T-helper 2 cell treated with Interferon-gamma antibody and Interleukin-4, amounts not matched to agents 5 μg/mL and 100 μg/mL, for 36 hours (primary cell): ENCODE results near the gene HBG1.

ENCODE experiments used
- DNase-seq: peaks from one replicate; pipeline ENCODE4 v3.0.0; 2021; ENCODE audit warnings: low spot score
- H3K27ac Mint-ChIP-seq: one replicate; pipeline ENCODE4 v1.8.0; 2021; ENCODE audit warnings: mild to moderate bottlenecking, mixed read lengths
- H3K27me3 Mint-ChIP-seq: one replicate; pipeline ENCODE4 v1.8.0; 2021; ENCODE audit warnings: low read depth, mixed read lengths
- H3K36me3 Mint-ChIP-seq: one replicate; pipeline ENCODE4 v1.8.0; 2021; ENCODE audit warnings: low read depth, mixed read lengths
- H3K4me1 Mint-ChIP-seq: one replicate; pipeline ENCODE4 v1.8.0; 2021; ENCODE audit warnings: low read depth, mixed read lengths
- H3K4me3 Mint-ChIP-seq: one replicate; pipeline ENCODE4 v1.8.0; 2022; ENCODE audit warnings: mild to moderate bottlenecking, moderate library complexity, mixed read lengths
- H3K9me3 Mint-ChIP-seq: one replicate; pipeline ENCODE4 v1.8.0; 2021; ENCODE audit warnings: mixed read lengths

The HBG1 gene

DNA sequence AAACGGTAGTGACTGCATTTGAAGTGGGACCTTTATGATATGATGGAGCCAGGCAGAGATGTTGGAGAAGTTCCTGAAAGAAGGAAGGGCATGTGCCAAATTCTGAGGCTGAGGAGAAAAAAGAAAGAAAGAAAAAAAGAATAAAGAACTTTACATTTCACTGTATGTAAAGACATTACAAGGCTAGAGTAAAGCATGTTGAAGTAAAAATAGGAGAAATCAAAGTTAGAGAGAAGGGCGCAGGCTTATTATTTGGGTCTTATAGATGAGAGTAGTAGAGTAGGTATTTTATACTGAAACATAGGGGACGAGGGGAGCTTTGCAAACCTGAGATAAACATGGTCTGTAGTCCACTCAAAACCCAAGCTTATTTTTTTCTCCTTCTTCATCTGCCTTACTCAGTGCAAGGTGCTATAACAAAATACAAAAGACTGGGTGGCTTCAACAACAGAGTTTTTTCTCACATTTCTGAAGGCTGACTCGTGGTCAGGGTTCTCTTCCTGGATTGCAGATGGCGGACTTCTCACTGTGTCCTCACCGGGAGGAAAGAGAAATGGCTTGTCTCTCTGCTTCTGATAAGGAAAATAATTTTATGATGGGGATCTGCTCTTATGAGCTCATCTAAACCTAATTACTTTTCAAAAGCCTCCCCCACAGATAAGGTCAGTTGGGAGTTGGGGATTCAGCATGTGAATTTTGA lies 2.7 kb downstream of the HBG1 start:
- H3K27me3 Mint-ChIP-seq, result peaks cover 3% of the 10 kb centered on the region
- no peak overlapping the region for H3K27ac Mint-ChIP-seq
- no peak overlapping the region for H3K4me3 Mint-ChIP-seq
- DNase-seq, result no peak
- H3K4me1 Mint-ChIP-seq, result no peaks in the 10 kb centered on the region
- H3K36me3 Mint-ChIP-seq, result no peaks in the 10 kb centered on the region
- H3K9me3 Mint-ChIP-seq, result no peaks in the 10 kb centered on the region

DNA sequence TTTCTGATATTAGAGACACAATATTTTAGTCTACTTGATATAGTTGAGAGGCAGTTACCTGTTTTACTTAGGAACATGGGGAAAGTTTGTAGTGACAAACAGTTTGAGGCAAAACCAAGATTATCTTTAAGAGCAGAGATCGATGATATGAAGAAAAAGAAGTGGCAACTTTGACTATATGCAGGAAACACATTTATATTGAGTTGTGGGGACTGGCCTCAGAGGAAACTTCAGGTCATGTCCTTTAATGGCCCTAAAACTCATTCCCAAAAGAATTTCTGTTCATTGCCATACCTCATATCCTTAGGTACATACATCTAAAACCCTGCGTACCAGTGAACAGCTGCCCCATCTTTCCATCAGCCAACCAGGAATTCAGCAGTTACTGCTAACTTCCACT lies 4.5 kb downstream of the HBG1 start:
- DNase-seq, result no peak
- H3K4me1 Mint-ChIP-seq, result no peaks in the 10 kb centered on the region
- peaks cover 3% of the 10 kb centered on the region for H3K27me3 Mint-ChIP-seq
- H3K36me3 Mint-ChIP-seq, result no peaks in the 10 kb centered on the region
- no peak overlapping the region for H3K27ac Mint-ChIP-seq
- H3K9me3 Mint-ChIP-seq, result no peaks in the 10 kb centered on the region
- H3K4me3 Mint-ChIP-seq, result no peak overlapping the region

DNA sequence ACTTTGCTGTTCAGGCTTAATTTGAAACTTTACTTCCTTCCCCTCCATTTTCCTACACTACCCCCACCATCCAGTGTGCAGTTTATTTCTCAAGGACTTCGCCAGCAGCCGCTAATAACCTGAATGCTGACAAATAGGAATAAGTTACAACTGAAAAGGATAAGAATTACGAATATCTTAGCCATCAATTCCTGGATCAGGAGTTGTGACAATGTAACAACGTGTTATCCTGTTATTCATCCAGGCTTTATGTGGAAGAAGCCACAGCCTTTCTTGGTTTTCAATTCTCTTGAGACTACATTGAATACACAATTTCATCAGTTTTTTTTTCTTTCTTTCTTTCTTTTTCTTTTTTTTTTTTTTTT lies 5.9 kb downstream of the HBG1 start:
- H3K27me3 Mint-ChIP-seq, result peaks cover 5% of the 10 kb centered on the region
- no peaks in the 10 kb centered on the region for H3K36me3 Mint-ChIP-seq
- H3K4me1 Mint-ChIP-seq, result no peaks in the 10 kb centered on the region
- no peak for DNase-seq
- H3K9me3 Mint-ChIP-seq, result no peaks in the 10 kb centered on the region
- no peak overlapping the region for H3K27ac Mint-ChIP-seq
- no peak overlapping the region for H3K4me3 Mint-ChIP-seq

DNA sequence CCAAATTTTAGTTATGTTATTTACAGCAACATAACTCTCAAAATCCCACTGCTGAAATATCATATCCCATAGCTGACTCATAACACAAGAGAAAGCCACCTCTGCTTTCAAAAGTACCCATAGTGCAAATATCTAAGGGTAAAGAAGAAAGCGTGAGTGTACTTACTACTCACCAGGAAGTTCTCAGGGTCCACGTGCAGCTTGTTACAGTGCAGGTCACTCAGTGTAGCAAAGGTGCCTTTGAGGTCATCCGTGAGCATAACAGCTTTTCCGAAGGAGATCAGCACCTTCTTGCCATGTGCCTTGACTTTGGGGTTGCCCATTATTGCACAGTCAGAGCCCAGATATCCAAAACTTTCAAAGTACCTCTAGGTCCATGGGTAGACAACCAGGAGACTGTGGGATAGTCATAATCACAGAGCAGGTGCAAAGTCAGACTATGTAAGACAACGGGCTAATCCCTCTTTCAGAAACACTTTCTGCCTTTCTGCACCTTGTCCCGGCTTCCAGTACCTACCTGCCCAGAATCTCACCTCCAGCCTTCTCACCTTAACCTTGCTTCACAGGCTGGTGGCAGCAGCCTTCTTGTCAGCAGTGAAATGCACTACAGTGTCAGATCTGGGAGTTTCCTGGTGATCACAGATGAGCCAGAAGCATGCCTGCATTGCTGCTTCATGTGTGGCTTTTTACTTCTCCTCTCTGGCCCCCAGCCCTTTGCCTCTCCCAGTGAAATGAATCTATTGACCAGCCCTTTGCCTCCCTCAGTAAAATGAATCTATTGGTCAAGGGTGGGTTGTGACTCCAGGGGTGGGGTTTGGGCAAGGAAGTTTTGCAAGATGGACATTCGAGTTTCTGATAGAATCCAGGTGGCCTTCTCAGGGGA lies 6.5 kb downstream of the HBG1 start:
- Mint-ChIP-seq H3K9me3 (no peaks in the 10 kb centered on the region), H3K4me1 (no peaks in the 10 kb centered on the region), H3K27me3 (peaks cover 9% of the 10 kb centered on the region), H3K4me3 (no peak overlapping the region), H3K27ac (no peak overlapping the region), H3K36me3 (no peaks in the 10 kb centered on the region)
- DNase-seq, result no peak

DNA sequence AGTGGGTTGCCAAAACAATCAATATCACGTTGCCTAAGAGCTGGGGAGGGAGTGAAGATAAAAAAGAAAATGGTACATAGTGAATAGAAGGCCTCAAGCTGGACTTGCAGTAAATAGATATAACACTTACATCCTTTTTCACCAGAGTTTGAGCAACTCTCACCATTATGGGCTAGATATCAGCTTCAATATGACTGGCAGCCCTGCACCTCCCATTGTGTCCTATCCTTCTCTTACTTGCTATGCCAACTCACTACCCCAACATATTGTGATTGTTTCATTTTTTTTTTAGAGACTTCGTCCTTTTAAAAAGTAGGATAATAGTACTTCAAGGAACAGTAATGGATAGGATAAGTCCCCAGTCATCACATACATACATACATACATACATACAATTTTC lies 7.4 kb downstream of the HBG1 start:
- Mint-ChIP-seq H3K4me3 (no peak overlapping the region), H3K36me3 (no peaks in the 10 kb centered on the region), H3K4me1 (no peaks in the 10 kb centered on the region), H3K9me3 (no peaks in the 10 kb centered on the region), H3K27me3 (peaks cover 11% of the 10 kb centered on the region), H3K27ac (no peak overlapping the region)
- DNase-seq, result no peak

DNA sequence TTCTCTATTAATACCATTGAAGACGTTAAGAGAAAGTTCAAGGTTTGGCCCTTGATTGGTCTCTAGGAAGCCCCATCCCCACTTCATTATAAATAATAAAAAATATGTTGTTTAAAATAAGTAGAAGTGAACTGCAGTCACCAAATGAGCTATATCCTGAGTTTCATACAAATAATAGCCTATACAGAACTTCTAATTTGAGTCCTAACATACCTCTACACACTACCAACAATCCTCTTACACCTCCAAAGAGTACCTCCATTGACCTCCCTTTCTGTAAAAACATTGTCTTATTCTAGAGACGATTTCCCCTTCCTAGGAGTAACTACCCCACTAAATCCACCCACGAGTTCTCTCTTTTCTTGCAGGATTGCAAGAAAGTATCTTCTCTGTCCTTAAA lies 8.2 kb downstream of the HBG1 start:
- H3K27me3 Mint-ChIP-seq, result peaks cover 15% of the 10 kb centered on the region
- H3K4me3 Mint-ChIP-seq, result no peak overlapping the region
- no peak for DNase-seq
- H3K36me3 Mint-ChIP-seq, result no peaks in the 10 kb centered on the region
- no peak overlapping the region for H3K27ac Mint-ChIP-seq
- no peaks in the 10 kb centered on the region for H3K4me1 Mint-ChIP-seq
- no peaks in the 10 kb centered on the region for H3K9me3 Mint-ChIP-seq

DNA sequence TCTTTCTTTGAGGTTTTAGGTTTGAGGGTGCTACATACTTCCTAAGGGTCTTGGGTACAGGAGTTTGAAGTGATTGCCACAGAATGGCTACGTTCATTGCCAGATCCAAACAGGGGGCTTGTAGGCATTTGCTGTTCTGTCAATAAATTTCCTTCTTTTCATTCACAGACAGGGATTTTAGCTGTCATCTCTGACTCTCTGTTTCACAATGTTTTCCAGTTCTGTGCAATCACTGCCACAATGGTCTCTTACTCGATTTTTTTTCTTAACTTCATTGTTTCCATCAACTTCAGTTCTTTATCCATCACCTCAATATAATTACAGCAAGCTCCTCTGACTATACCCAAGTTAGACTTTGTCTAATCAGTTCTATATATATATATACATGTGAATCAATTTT lies 9.2 kb downstream of the HBG1 start:
- H3K27ac Mint-ChIP-seq, result no peak overlapping the region
- H3K4me3 Mint-ChIP-seq, result no peak overlapping the region
- peaks cover under 1% of the 10 kb centered on the region for H3K4me1 Mint-ChIP-seq
- no peak for DNase-seq
- no peaks in the 10 kb centered on the region for H3K36me3 Mint-ChIP-seq
- H3K27me3 Mint-ChIP-seq, result peaks cover 21% of the 10 kb centered on the region
- no peaks in the 10 kb centered on the region for H3K9me3 Mint-ChIP-seq

DNA sequence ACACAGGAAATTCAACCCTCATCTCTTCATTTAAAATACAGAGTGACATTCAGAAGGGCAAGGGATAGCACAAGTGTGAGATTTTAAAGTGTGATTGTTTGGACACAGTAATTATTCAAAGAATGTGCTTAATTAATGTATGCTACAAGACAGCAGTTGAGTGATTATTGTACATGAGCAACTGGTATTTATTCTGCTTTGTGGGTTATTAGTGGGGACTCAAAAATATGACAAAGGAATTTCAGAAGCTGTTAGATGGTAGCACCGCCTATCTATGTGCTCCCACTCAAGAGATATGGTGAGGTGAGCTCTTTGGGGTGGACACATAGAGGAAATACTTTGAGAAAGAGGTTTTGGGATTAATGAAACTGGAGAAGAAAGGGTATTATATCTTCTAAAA lies 9.6 kb downstream of the HBG1 start:
- peaks cover 4% of the 10 kb centered on the region for H3K4me1 Mint-ChIP-seq
- DNase-seq, result no peak
- no peak overlapping the region for H3K27ac Mint-ChIP-seq
- peaks cover 24% of the 10 kb centered on the region for H3K27me3 Mint-ChIP-seq
- no peak overlapping the region for H3K4me3 Mint-ChIP-seq
- H3K36me3 Mint-ChIP-seq, result no peaks in the 10 kb centered on the region
- no peaks in the 10 kb centered on the region for H3K9me3 Mint-ChIP-seq

DNA sequence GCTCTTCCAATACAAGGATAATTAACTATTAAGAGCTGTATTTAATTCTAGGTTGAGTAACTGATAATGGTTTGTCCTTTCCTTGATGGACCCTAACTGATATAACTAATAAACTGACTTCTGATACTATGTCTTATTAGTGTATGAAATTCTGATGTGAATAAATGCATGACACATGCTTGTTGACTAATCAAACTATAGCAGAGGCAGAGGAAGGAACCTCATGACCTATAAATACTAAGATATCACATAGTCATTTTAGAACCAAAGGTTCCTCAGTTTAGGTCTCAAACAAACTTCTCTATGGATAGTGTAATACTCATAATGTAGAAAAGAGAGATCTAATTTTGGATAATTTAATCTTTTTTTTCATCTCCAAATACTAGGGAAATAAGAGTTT lies 10.6 kb downstream of the HBG1 start:
- peaks cover 21% of the 10 kb centered on the region for H3K27me3 Mint-ChIP-seq
- H3K36me3 Mint-ChIP-seq, result no peaks in the 10 kb centered on the region
- H3K9me3 Mint-ChIP-seq, result no peaks in the 10 kb centered on the region
- no peak overlapping the region for H3K4me3 Mint-ChIP-seq
- peaks cover 10% of the 10 kb centered on the region for H3K4me1 Mint-ChIP-seq
- DNase-seq, result no peak
- no peak overlapping the region for H3K27ac Mint-ChIP-seq

DNA sequence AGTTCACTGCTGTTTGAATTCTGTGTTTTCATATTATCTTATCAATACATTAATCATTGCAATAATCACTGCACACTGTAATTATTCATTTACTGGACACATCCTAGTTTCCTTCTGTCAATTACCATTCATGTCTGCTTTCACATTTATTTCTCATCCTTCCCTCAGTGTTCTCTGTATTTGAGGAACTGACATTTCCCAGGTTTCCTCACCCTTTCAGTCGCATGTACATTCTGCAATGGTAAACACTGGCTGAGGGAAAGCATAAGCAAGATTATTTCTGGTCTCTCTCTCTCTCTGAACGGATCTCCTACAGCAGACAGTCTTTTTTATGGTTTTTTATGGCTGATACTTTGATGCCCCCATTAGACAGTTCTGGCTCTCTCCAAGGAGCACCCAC lies 11.2 kb downstream of the HBG1 start:
- Mint-ChIP-seq H3K27me3 (peaks cover 22% of the 10 kb centered on the region), H3K4me1 (peaks cover 13% of the 10 kb centered on the region), H3K9me3 (no peaks in the 10 kb centered on the region), H3K27ac (no peak overlapping the region), H3K36me3 (no peaks in the 10 kb centered on the region), H3K4me3 (no peak overlapping the region)
- DNase-seq, result no peak

DNA sequence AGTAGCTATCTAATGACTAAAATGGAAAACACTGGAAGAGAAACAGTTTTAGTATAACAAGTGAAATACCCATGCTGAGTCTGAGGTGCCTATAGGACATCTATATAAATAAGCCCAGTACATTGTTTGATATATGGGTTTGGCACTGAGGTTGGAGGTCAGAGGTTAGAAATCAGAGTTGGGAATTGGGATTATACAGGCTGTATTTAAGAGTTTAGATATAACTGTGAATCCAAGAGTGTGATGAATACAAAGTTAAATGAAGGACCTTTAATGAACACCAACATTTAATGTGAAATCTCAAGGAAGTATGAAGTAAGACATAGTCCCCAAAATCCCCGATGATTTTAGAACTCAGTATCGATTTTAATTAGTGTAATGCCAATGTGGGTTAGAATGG lies 12.2 kb downstream of the HBG1 start:
- Mint-ChIP-seq H3K27ac (no peak overlapping the region), H3K36me3 (no peaks in the 10 kb centered on the region), H3K27me3 (peaks cover 24% of the 10 kb centered on the region), H3K4me1 (peaks cover 13% of the 10 kb centered on the region), H3K4me3 (no peak overlapping the region), H3K9me3 (no peaks in the 10 kb centered on the region)
- no peak for DNase-seq

DNA sequence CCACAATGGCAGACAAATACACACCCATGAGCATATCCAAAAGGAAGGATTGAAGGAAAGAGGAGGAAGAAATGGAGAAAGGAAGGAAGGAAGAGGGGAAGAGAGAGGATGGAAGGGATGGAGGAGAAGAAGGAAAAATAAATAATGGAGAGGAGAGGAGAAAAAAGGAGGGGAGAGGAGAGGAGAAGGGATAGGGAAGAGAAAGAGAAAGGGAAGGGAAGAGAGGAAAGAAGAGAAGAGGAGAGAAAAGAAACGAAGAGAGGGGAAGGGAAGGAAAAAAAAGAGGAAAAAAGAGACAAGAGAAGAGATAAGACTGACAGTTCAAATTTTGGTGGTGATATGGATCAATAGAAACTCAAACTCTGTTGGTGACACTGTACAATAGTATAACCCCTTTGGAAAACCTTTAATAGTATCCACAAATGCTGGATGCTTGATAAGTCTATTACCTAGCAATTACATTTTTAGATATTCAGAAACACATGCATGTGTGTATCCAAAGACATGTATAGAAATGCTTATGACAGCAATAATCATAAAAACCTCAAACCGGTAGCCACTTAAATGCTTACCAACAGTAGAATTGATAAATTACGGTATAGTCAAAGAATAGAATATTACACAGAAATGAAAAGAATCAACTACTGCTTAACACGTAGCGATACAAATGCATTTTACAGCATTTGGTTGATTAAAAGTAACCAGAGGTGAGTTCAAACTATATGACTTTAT lies 14.1 kb downstream of the HBG1 start:
- no peaks in the 10 kb centered on the region for H3K9me3 Mint-ChIP-seq

DNA sequence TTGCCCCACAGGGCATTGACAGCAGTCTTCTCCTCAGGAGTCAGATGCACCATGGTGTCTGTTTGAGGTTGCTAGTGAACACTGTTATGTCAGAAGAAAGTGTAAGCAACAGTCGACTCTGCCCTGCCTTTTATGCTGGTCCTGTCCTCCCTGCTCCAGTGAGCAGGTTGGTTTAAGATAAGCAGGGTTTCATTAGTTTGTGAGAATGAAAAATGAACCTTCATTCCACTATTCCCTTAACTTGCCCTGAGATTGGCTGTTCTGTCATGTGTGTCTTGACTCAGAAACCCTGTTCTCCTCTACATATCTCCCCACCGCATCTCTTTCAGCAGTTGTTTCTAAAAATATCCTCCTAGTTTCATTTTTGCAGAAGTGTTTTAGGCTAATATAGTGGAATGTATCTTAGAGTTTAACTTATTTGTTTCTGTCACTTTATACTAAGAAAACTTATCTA lies 15.2 kb downstream of the HBG1 start, which contains the start of gene HBD:
Gene HBD, minus strand, starts transcription at position 103 of the 454 bp plus-strand sequence. Its CDS starts 50 bp downstream, at position 53.
- peaks cover 21% of the 10 kb centered on the region for H3K27me3 Mint-ChIP-seq
- DNase-seq, result peak; percentile 5
- H3K36me3 Mint-ChIP-seq, result no peaks in the 10 kb centered on the region
- no peaks in the 10 kb centered on the region for H3K9me3 Mint-ChIP-seq
- peaks cover 13% of the 10 kb centered on the region for H3K4me1 Mint-ChIP-seq
- H3K27ac Mint-ChIP-seq, result peak within 1 kb of the TSS; percentile 17
- peak within 1 kb of the TSS; percentile 58 for H3K4me3 Mint-ChIP-seq

More for the DNA sequence above, 14.1 kb downstream of the HBG1 start:
- no peak overlapping the region for H3K27ac Mint-ChIP-seq
- H3K4me3 Mint-ChIP-seq, result no peak overlapping the region
- H3K27me3 Mint-ChIP-seq, result peaks cover 24% of the 10 kb centered on the region
- H3K36me3 Mint-ChIP-seq, result no peaks in the 10 kb centered on the region
- H3K4me1 Mint-ChIP-seq, result peaks cover 13% of the 10 kb centered on the region
- DNase-seq, result no peak

DNA sequence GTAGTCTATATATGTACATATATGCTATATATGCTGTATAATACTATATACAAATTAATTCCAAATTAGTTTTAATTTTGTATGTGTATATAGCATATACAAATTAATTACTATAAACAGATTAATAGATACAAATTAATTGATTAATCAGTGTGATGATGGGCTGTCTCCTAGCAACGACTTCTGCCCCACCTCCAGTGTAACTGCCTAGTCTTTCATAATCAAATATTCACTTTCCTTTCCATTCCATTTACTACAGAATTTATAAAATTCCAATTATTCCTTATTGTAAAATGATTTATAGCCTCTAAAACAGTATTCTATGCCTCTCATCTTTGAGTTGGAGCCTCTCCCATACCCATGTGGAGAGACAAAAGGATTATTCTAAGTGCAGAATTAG lies 16.4 kb downstream of the HBG1 start:
- Mint-ChIP-seq H3K4me1 (peaks cover 13% of the 10 kb centered on the region), H3K4me3 (no peak overlapping the region), H3K27ac (no peak overlapping the region), H3K27me3 (peaks cover 18% of the 10 kb centered on the region), H3K9me3 (no peaks in the 10 kb centered on the region), H3K36me3 (no peaks in the 10 kb centered on the region)
- DNase-seq, result no peak
